Measurements from ENCODE around the gene COQ6.

- TF ChIP-seq CTCF (IDR thresholded peaks at IDR 0.05) (no peak), POLR2AphosphoS5 (IDR thresholded peaks at IDR 0.05; ENCODE audit: insufficient read depth in 1 of 2, low read depth in 1 of 2) (no peak), POLR2A (IDR thresholded peaks at IDR 0.05) (no peak)
Measured at GRCh38 chr14:73916324-73916723, 33.8 kb upstream of the COQ6 start.

Data from vagina (tissue), 2 donors.